H1 (cell line): ENCODE results near the gene INAFM1.

Experiments used
- BRCA1 ChIP-seq: IDR thresholded peaks from 2 replicates; pipeline ENCODE4 v1.6.1; 2012; ENCODE audit warnings: low read depth, low read length, improper control_type of control experiment
- CEBPB ChIP-seq: IDR thresholded peaks from 2 replicates; pipeline ENCODE4 v1.6.1; 2012; ENCODE audit warnings: low read depth, low read length
- EP300 ChIP-seq, 2 experiments: IDR thresholded peaks; 1 replicate in 1 of 2; 2 replicates in 1 of 2; pipeline ENCODE4 v1.6.1; 2011 to 2012; ENCODE audit warnings: low read depth in 2 of 2, low read length in 2 of 2, mild to moderate bottlenecking in 2 of 2, borderline replicate concordance in 1 of 2, inconsistent platforms in 1 of 2, moderate library complexity in 1 of 2
- JUN ChIP-seq: IDR thresholded peaks from 2 replicates; pipeline ENCODE4 v1.6.1; 2011; ENCODE audit warnings: low read depth, mild to moderate bottlenecking, improper control_type of control experiment, low read length
- MAX ChIP-seq: IDR thresholded peaks from 2 replicates; pipeline ENCODE4 v1.6.1; 2012; ENCODE audit warnings: inconsistent platforms
- POLR2AphosphoS5 ChIP-seq: IDR thresholded peaks from 2 replicates; pipeline ENCODE4 v1.6.1; 2011; ENCODE audit warnings: low read depth, low read length
- RFX5 ChIP-seq: IDR thresholded peaks from 2 replicates; pipeline ENCODE4 v1.6.1; 2011; ENCODE audit warnings: low read depth, low read length, improper control_type of control experiment, borderline replicate concordance
- SIX5 ChIP-seq: IDR thresholded peaks from 2 replicates; pipeline ENCODE4 v1.6.1; 2011; ENCODE audit warnings: mild to moderate bottlenecking, low read depth, low read length
- SUZ12 ChIP-seq: fragments of 200-600 bp; sonication (generic); IDR thresholded peaks from 2 replicates; pipeline ENCODE4 v1.6.1; 2012; ENCODE audit warnings: mild to moderate bottlenecking, inconsistent platforms, low read length, moderate library complexity, mixed read lengths
- TAF1 ChIP-seq: IDR thresholded peaks from 2 replicates; pipeline ENCODE4 v1.6.1; 2011; ENCODE audit warnings: mild to moderate bottlenecking, low read depth, low read length
- YY1 ChIP-seq: IDR thresholded peaks from 2 replicates; pipeline ENCODE4 v1.6.1; 2011; ENCODE audit warnings: low read depth, mild to moderate bottlenecking, low read length
- TF ChIP-seq, protein P1 (sequence below), 3 experiments: IDR thresholded peaks; 1 replicate in 2 of 3; 2 replicates in 1 of 3; pipeline versions ENCODE4 v1.5.1 to v1.6.1; 2011; ENCODE audit warnings: low read length in 3 of 3, mild to moderate bottlenecking in 3 of 3, inconsistent platforms in 2 of 3, low read depth in 1 of 3, moderate library complexity in 1 of 3; ENCODE audit not compliant: insufficient read depth in 1 of 3; ENCODE audit errors: control extremely low read depth in 1 of 3
- TF ChIP-seq, protein P2 (sequence below): IDR thresholded peaks from 2 replicates; pipeline ENCODE4 v1.6.1; 2011; ENCODE audit warnings: low read length, improper control_type of control experiment

- TF ChIP-seq SUZ12 = no peak
- no peak for TF ChIP-seq YY1
- no peak for TF ChIP-seq POLR2AphosphoS5
- TF ChIP-seq, protein P1, sequence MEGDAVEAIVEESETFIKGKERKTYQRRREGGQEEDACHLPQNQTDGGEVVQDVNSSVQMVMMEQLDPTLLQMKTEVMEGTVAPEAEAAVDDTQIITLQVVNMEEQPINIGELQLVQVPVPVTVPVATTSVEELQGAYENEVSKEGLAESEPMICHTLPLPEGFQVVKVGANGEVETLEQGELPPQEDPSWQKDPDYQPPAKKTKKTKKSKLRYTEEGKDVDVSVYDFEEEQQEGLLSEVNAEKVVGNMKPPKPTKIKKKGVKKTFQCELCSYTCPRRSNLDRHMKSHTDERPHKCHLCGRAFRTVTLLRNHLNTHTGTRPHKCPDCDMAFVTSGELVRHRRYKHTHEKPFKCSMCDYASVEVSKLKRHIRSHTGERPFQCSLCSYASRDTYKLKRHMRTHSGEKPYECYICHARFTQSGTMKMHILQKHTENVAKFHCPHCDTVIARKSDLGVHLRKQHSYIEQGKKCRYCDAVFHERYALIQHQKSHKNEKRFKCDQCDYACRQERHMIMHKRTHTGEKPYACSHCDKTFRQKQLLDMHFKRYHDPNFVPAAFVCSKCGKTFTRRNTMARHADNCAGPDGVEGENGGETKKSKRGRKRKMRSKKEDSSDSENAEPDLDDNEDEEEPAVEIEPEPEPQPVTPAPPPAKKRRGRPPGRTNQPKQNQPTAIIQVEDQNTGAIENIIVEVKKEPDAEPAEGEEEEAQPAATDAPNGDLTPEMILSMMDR (IDR thresholded peaks at IDR 0.05; ENCODE audit: control extremely low read depth in 1 of 3, insufficient read depth in 1 of 3, low read depth in 1 of 3, low read length in 3 of 3) = no peak
- no peak for TF ChIP-seq TAF1
- TF ChIP-seq MAX = no peak
- TF ChIP-seq BRCA1 = no peak
- TF ChIP-seq SIX5 = no peak
- TF ChIP-seq, protein P2, sequence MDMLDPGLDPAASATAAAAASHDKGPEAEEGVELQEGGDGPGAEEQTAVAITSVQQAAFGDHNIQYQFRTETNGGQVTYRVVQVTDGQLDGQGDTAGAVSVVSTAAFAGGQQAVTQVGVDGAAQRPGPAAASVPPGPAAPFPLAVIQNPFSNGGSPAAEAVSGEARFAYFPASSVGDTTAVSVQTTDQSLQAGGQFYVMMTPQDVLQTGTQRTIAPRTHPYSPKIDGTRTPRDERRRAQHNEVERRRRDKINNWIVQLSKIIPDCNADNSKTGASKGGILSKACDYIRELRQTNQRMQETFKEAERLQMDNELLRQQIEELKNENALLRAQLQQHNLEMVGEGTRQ = no peak
- no peak for TF ChIP-seq JUN
- no peak for TF ChIP-seq EP300 (IDR thresholded peaks at IDR 0.05; ENCODE audit: borderline replicate concordance in 1 of 2, low read depth in 2 of 2, low read length in 2 of 2)
- no peak for TF ChIP-seq RFX5
- TF ChIP-seq CEBPB = no peak
These were observed 8.8 kb downstream of the INAFM1 start for GRCh38 chr19:47283405-47284059.
